ENCODE results near the gene FES.

The FES gene

GRCh38 chr15:90916461-90916860 lies 32.2 kb downstream of the FES start:
- Histone ChIP-seq H2AFZ (ENCODE audit: low read length) (no peak overlapping the region), H3K4me1 (ENCODE audit: insufficient read depth, low read length, severe bottlenecking) (peaks cover 19% of the 10 kb centered on the region), H3K36me3 (ENCODE audit: insufficient read depth, low read length) (peaks cover 63% of the 10 kb centered on the region; the same call in 1 of the 2 replicates), H3K27me3 (ENCODE audit: insufficient read depth, low read length) (no peaks in the 10 kb centered on the region), H3K9me2 (ENCODE audit: low read depth, low read length) (no peaks in the 10 kb centered on the region), H3K79me2 (ENCODE audit: insufficient read depth, low read length) (no peaks in the 10 kb centered on the region), H3K4me3 (ENCODE audit: low read depth, low read length, poor library complexity, severe bottlenecking) (peak overlapping the region; percentile 42), H4K20me1 (ENCODE audit: insufficient read depth, low read length) (no peaks in the 10 kb centered on the region), H3K4me2 (ENCODE audit: low read length) (peak overlapping the region; percentile 59; the same call in 1 of the 2 replicates), H3K9ac (ENCODE audit: low read length) (peak overlapping the region; percentile 64; the same call in 1 of the 2 replicates), H3K27ac (ENCODE audit: low read depth, low read length, poor library complexity, severe bottlenecking) (peak overlapping the region; percentile 78), H3F3A (ENCODE audit: insufficient read depth, low read length) (no peaks in the 10 kb centered on the region), H3K9me3 (ENCODE audit: low read length) (no peaks in the 10 kb centered on the region)
- TF ChIP-seq CTCF (IDR thresholded peaks at IDR 0.05; ENCODE audit: low read length) (no peak), EZH2 (IDR thresholded peaks at IDR 0.05; ENCODE audit: borderline replicate concordance, low read length) (no peak)

- H3K9ac ChIP-seq (ENCODE audit: low read length), result no peak overlapping the region
- no peak overlapping the region for H2AFZ ChIP-seq (ENCODE audit: low read length)
- H3K27ac ChIP-seq (ENCODE audit: low read depth, low read length, poor library complexity, severe bottlenecking), result no peak overlapping the region
- H3K27me3 ChIP-seq (ENCODE audit: insufficient read depth, low read length), result no peaks in the 10 kb centered on the region
- peaks cover 19% of the 10 kb centered on the region for H3K4me1 ChIP-seq (ENCODE audit: insufficient read depth, low read length, severe bottlenecking)
- H3K4me3 ChIP-seq (ENCODE audit: low read depth, low read length, poor library complexity, severe bottlenecking), result no peak overlapping the region
- TF ChIP-seq CTCF (IDR thresholded peaks at IDR 0.05; ENCODE audit: low read length) (no peak), EZH2 (IDR thresholded peaks at IDR 0.05; ENCODE audit: borderline replicate concordance, low read length) (no peak)
- H3K36me3 ChIP-seq (ENCODE audit: insufficient read depth, low read length), result peaks cover 54% of the 10 kb centered on the region; the same call in 1 of the 2 replicates
- H3K4me2 ChIP-seq (ENCODE audit: low read length), result no peak overlapping the region
- H3K9me2 ChIP-seq (ENCODE audit: low read depth, low read length), result no peaks in the 10 kb centered on the region
- H3K79me2 ChIP-seq (ENCODE audit: insufficient read depth, low read length), result no peaks in the 10 kb centered on the region
- H3F3A ChIP-seq (ENCODE audit: insufficient read depth, low read length), result no peaks in the 10 kb centered on the region
- no peaks in the 10 kb centered on the region for H3K9me3 ChIP-seq (ENCODE audit: low read length)
- no peaks in the 10 kb centered on the region for H4K20me1 ChIP-seq (ENCODE audit: insufficient read depth, low read length)
Measured at GRCh38 chr15:90917569-90917968, 33.3 kb downstream of the FES start.

- Histone ChIP-seq H3K27ac (ENCODE audit: low read depth, low read length, poor library complexity, severe bottlenecking) (no peak overlapping the region), H3K79me2 (ENCODE audit: insufficient read depth, low read length) (no peaks in the 10 kb centered on the region), H3K4me3 (ENCODE audit: low read depth, low read length, poor library complexity, severe bottlenecking) (no peak overlapping the region), H3K27me3 (ENCODE audit: insufficient read depth, low read length) (no peaks in the 10 kb centered on the region), H3K9ac (ENCODE audit: low read length) (no peak overlapping the region), H3K4me2 (ENCODE audit: low read length) (no peak overlapping the region), H3K36me3 (ENCODE audit: insufficient read depth, low read length) (peaks cover 48% of the 10 kb centered on the region; the same call in 1 of the 2 replicates), H3F3A (ENCODE audit: insufficient read depth, low read length) (no peaks in the 10 kb centered on the region), H3K4me1 (ENCODE audit: insufficient read depth, low read length, severe bottlenecking) (peaks cover 19% of the 10 kb centered on the region), H3K9me3 (ENCODE audit: low read length) (no peaks in the 10 kb centered on the region), H4K20me1 (ENCODE audit: insufficient read depth, low read length) (no peaks in the 10 kb centered on the region), H2AFZ (ENCODE audit: low read length) (no peak overlapping the region), H3K9me2 (ENCODE audit: low read depth, low read length) (no peaks in the 10 kb centered on the region)
- TF ChIP-seq EZH2 (IDR thresholded peaks at IDR 0.05; ENCODE audit: borderline replicate concordance, low read length), result no peak
- TF ChIP-seq CTCF (IDR thresholded peaks at IDR 0.05; ENCODE audit: low read length), result no peak
Measured at GRCh38 chr15:90918034-90918788, 33.9 kb downstream of the FES start.

Data from OCI-LY1 (cell line).